Osteoblast (primary cell): ENCODE results near the gene NEB. TPM values are rescaled to one million over a fixed set of nuclear protein-coding genes. Genes with fewer than 3 reads are reported as not detected.

Experiments used
- DNase-seq: peaks from one replicate; pipeline ENCODE4 v3.0.0; 2011; ENCODE audit warnings: low spot score, mixed read lengths; ENCODE audit not compliant: insufficient read length; ENCODE audit errors: missing footprints
- H2AFZ ChIP-seq: 2 replicates; pipeline ENCODE4 v1.6.0; 2011; ENCODE audit warnings: mild to moderate bottlenecking, low read length
- H3K27ac ChIP-seq: 2 replicates; pipeline ENCODE4 v1.5.1; 2011; ENCODE audit warnings: mild to moderate bottlenecking, low read depth, low read length, moderate library complexity
- H3K27me3 ChIP-seq: 2 replicates; pipeline ENCODE4 v1.6.0; 2012; ENCODE audit warnings: mild to moderate bottlenecking, control low read depth, inconsistent platforms, low read length, moderate library complexity; ENCODE audit not compliant: insufficient read depth
- H3K36me3 ChIP-seq: 2 replicates; pipeline ENCODE4 v1.5.1; 2011; ENCODE audit warnings: mild to moderate bottlenecking, low read length, control low read depth, moderate library complexity; ENCODE audit not compliant: insufficient read depth
- H3K4me1 ChIP-seq: 2 replicates; pipeline ENCODE4 v1.5.1; 2011; ENCODE audit warnings: mild to moderate bottlenecking, low read length, control low read depth, moderate library complexity; ENCODE audit not compliant: insufficient read depth
- H3K4me2 ChIP-seq: 2 replicates; pipeline ENCODE4 v1.6.0; 2011; ENCODE audit warnings: mild to moderate bottlenecking, low read length; ENCODE audit not compliant: insufficient read depth
- H3K4me3 ChIP-seq: fragments of 200-600 bp; sonication (generic); 3 replicates; pipeline ENCODE4 v1.5.1; 2012; ENCODE audit warnings: mild to moderate bottlenecking, low read length, inconsistent platforms; ENCODE audit not compliant: insufficient read depth
- H3K79me2 ChIP-seq: 2 replicates; pipeline ENCODE4 v1.6.0; 2012; ENCODE audit warnings: mild to moderate bottlenecking, low read length, control low read depth, inconsistent platforms; ENCODE audit not compliant: insufficient read depth
- H3K9me3 ChIP-seq: 2 replicates; pipeline ENCODE4 v1.5.1; 2011; ENCODE audit warnings: low read depth, low read length, control low read depth
- H4K20me1 ChIP-seq: 2 replicates; pipeline ENCODE4 v1.6.0; 2012; ENCODE audit warnings: mild to moderate bottlenecking, low read length, control low read depth; ENCODE audit not compliant: insufficient read depth
- total RNA-seq: library from RNA; depleted of rRNA; stranded (reverse); fragments of >200 nt; gene quantifications from 2 replicates; pipeline ENCODE4 v1.2.3, GENCODE V29; 2012
- TF ChIP-seq, protein P1 (sequence below): IDR thresholded peaks from 2 replicates; pipeline ENCODE4 v1.5.1; 2011; ENCODE audit warnings: mild to moderate bottlenecking, low read depth, low read length, moderate library complexity; ENCODE audit errors: extremely low read depth

Gene NEB
- total RNA-seq, 1 donor, result 0.36 TPM

GRCh38 chr2:151620761-151621160 is 113.5 kb downstream of the NEB start:
- no peak overlapping the region for H2AFZ ChIP-seq
- H3K27me3 ChIP-seq, result no peaks in the 10 kb centered on the region
- H3K4me2 ChIP-seq, result no peak overlapping the region
- H3K9me3 ChIP-seq, result no peaks in the 10 kb centered on the region
- H3K36me3 ChIP-seq, result no peaks in the 10 kb centered on the region
- H4K20me1 ChIP-seq, result no peaks in the 10 kb centered on the region
- no peaks in the 10 kb centered on the region for H3K4me1 ChIP-seq
- no peak overlapping the region for H3K27ac ChIP-seq
- no peaks in the 10 kb centered on the region for H3K79me2 ChIP-seq
- DNase-seq, result no peak
- TF ChIP-seq, protein P1, sequence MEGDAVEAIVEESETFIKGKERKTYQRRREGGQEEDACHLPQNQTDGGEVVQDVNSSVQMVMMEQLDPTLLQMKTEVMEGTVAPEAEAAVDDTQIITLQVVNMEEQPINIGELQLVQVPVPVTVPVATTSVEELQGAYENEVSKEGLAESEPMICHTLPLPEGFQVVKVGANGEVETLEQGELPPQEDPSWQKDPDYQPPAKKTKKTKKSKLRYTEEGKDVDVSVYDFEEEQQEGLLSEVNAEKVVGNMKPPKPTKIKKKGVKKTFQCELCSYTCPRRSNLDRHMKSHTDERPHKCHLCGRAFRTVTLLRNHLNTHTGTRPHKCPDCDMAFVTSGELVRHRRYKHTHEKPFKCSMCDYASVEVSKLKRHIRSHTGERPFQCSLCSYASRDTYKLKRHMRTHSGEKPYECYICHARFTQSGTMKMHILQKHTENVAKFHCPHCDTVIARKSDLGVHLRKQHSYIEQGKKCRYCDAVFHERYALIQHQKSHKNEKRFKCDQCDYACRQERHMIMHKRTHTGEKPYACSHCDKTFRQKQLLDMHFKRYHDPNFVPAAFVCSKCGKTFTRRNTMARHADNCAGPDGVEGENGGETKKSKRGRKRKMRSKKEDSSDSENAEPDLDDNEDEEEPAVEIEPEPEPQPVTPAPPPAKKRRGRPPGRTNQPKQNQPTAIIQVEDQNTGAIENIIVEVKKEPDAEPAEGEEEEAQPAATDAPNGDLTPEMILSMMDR, result no peak
- H3K4me3 ChIP-seq, result no peak overlapping the region

- no peaks in the 10 kb centered on the region for H3K4me1 ChIP-seq
- no peak overlapping the region for H3K4me3 ChIP-seq
- no peaks in the 10 kb centered on the region for H3K9me3 ChIP-seq
- no peak overlapping the region for H3K4me2 ChIP-seq
- no peaks in the 10 kb centered on the region for H3K36me3 ChIP-seq
- TF ChIP-seq, protein P1, result no peak
- DNase-seq, result no peak
- no peak overlapping the region for H3K27ac ChIP-seq
- no peaks in the 10 kb centered on the region for H3K27me3 ChIP-seq
- H4K20me1 ChIP-seq, result no peaks in the 10 kb centered on the region
- no peak overlapping the region for H2AFZ ChIP-seq
- no peaks in the 10 kb centered on the region for H3K79me2 ChIP-seq
Measured at GRCh38 chr2:151619337-151619989, 114.8 kb downstream of the NEB start.

GRCh38 chr2:151616760-151617339 is 117.4 kb downstream of the NEB start:
- Histone ChIP-seq H3K4me3 (no peak overlapping the region), H3K79me2 (no peaks in the 10 kb centered on the region), H4K20me1 (no peaks in the 10 kb centered on the region), H3K4me2 (no peak overlapping the region), H3K27me3 (no peaks in the 10 kb centered on the region), H3K4me1 (no peaks in the 10 kb centered on the region), H3K9me3 (no peaks in the 10 kb centered on the region), H3K27ac (no peak overlapping the region), H2AFZ (no peak overlapping the region), H3K36me3 (no peaks in the 10 kb centered on the region)
- TF ChIP-seq, protein P1, result no peak
- no peak for DNase-seq

GRCh38 chr2:151614606-151615306 is 119.5 kb downstream of the NEB start:
- no peak overlapping the region for H3K27ac ChIP-seq
- no peak for DNase-seq
- no peaks in the 10 kb centered on the region for H3K27me3 ChIP-seq
- no peaks in the 10 kb centered on the region for H3K9me3 ChIP-seq
- no peaks in the 10 kb centered on the region for H3K79me2 ChIP-seq
- H3K36me3 ChIP-seq, result no peaks in the 10 kb centered on the region
- H3K4me3 ChIP-seq, result no peak overlapping the region
- no peaks in the 10 kb centered on the region for H3K4me1 ChIP-seq
- no peaks in the 10 kb centered on the region for H4K20me1 ChIP-seq
- no peak overlapping the region for H2AFZ ChIP-seq
- TF ChIP-seq, protein P1, result no peak
- no peak overlapping the region for H3K4me2 ChIP-seq
